Lung (tissue), 12 donors: ENCODE data around the gene CHRNA4. TPM values are rescaled to one million over a fixed set of nuclear protein-coding genes. Genes with fewer than 3 reads are reported as not detected.

Experiments used
- ATAC-seq: fragments of 200-7000 bp; cut with Tn5 transposase; one replicate; pipeline ENCODE4 v1.9.1; 2020; ENCODE audit warnings: moderate number of reproducible peaks; ENCODE audit not compliant: insufficient read depth, low FRiP score
- DNase-seq, 3 donors: peaks; one replicate each; pipeline ENCODE4 v3.0.0-alpha.2; 2013 to 2017
- H3K27ac ChIP-seq, 2 donors: one replicate each; pipeline ENCODE4 v1.5.1; 2013; ENCODE audit warnings: mild to moderate bottlenecking in 2 of 2, moderate library complexity in 2 of 2, control low read depth in 1 of 2, inconsistent platforms in 1 of 2, low read depth in 1 of 2, low read length in 1 of 2
- H3K27me3 ChIP-seq, 3 donors: one replicate each; pipeline ENCODE4 v1.5.1; 2013; ENCODE audit warnings: low read length in 2 of 3; ENCODE audit not compliant: control insufficient read depth in 3 of 3, insufficient read depth in 3 of 3
- H3K36me3 ChIP-seq, 4 donors: one replicate each; pipeline ENCODE4 v1.5.1; 2013; ENCODE audit warnings: low read length in 4 of 4, mild to moderate bottlenecking in 1 of 4, moderate library complexity in 1 of 4; ENCODE audit not compliant: control insufficient read depth in 4 of 4, insufficient read depth in 4 of 4
- H3K4me1 ChIP-seq, 5 donors: one replicate each; pipeline ENCODE4 v1.5.1; 2013; ENCODE audit warnings: low read length in 5 of 5, mild to moderate bottlenecking in 2 of 5, moderate library complexity in 1 of 5; ENCODE audit not compliant: control insufficient read depth in 5 of 5, insufficient read depth in 5 of 5
- H3K4me3 ChIP-seq: one replicate; pipeline ENCODE4 v1.5.1; 2013; ENCODE audit warnings: mild to moderate bottlenecking, control low read depth, moderate library complexity
- H3K9ac ChIP-seq, 2 donors: one replicate each; pipeline ENCODE4 v1.5.1; 2013; ENCODE audit warnings: low read length in 2 of 2, control low read depth in 1 of 2; ENCODE audit not compliant: insufficient read depth in 1 of 2
- H3K9me3 ChIP-seq, 4 donors: one replicate each; pipeline ENCODE4 v1.5.1; 2013; ENCODE audit warnings: low read length in 3 of 4, mild to moderate bottlenecking in 1 of 4, moderate library complexity in 1 of 4; ENCODE audit not compliant: control insufficient read depth in 4 of 4, insufficient read depth in 3 of 4
- WGBS, 2 donors: extraction: QIAGEN DNeasy Blood & Tissue Kit; methylation state at CpG; one replicate each; pipeline ENCODE4 v1.1.7; 2013; 5-methylcytosine and 5-hydroxymethylcytosine counted together
- polyA plus RNA-seq, 2 donors: library from polyadenylated mRNA; stranded (reverse); fragments of 200-250 nt; gene quantifications; one replicate each; pipeline ENCODE4 v1.2.1, GENCODE V29; 2013
- total RNA-seq, 2 donors: library from RNA; depleted of rRNA in 1 of 2; stranded (reverse); fragments of >200 nt in 1 of 2; gene quantifications; one replicate each; pipeline ENCODE4 v1.2.1, GENCODE V29; 2014 to 2021
- TF ChIP-seq, protein P1 (sequence below): IDR thresholded peaks from 2 replicates; pipeline ENCODE4 v1.5.1; 2012; ENCODE audit warnings: mild to moderate bottlenecking; ENCODE audit errors: control extremely low read depth, extremely low read depth
- donor health status: control.
- donor health status: control.
- donor health status: Bipolar disorder and iron deficiency.
- donor health status: healthy.
- donor health status: DM: yes; HTN: yes; CAD: no.

CHRNA4 gene
- total and polyA plus RNA-seq, 4 donors, result 0.01 to 1.1 (median 0.46) TPM

GRCh38 chr20:63298731-63299312, 62.3 kb downstream of the CHRNA4 start:
- Histone ChIP-seq H3K9me3 (peaks cover 0 to 5% (median 1%) of the 10 kb centered on the region in 4 donors), H3K4me3 (no peak overlapping the region), H3K4me1 (peaks cover 0 to 21% (median 0%) of the 10 kb centered on the region in 5 donors), H3K27ac (no peak overlapping the region), H3K27me3 (peaks cover 0 to 14% (median 0%) of the 10 kb centered on the region in 3 donors), H3K36me3 (no peaks in the 10 kb centered on the region), H3K9ac (no peak overlapping the region)
- DNase-seq (no peak), ATAC-seq (no peak)
- 87 to 93% methylated on average over 17 of the region's 17 CpGs for WGBS, 2 donors
- TF ChIP-seq, protein P1, sequence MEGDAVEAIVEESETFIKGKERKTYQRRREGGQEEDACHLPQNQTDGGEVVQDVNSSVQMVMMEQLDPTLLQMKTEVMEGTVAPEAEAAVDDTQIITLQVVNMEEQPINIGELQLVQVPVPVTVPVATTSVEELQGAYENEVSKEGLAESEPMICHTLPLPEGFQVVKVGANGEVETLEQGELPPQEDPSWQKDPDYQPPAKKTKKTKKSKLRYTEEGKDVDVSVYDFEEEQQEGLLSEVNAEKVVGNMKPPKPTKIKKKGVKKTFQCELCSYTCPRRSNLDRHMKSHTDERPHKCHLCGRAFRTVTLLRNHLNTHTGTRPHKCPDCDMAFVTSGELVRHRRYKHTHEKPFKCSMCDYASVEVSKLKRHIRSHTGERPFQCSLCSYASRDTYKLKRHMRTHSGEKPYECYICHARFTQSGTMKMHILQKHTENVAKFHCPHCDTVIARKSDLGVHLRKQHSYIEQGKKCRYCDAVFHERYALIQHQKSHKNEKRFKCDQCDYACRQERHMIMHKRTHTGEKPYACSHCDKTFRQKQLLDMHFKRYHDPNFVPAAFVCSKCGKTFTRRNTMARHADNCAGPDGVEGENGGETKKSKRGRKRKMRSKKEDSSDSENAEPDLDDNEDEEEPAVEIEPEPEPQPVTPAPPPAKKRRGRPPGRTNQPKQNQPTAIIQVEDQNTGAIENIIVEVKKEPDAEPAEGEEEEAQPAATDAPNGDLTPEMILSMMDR, result no peak

- DNase-seq (no peak), ATAC-seq (no peak)
- Histone ChIP-seq H3K27ac (no peak overlapping the region), H3K9me3 (peaks cover 0 to 5% (median 1%) of the 10 kb centered on the region in 4 donors), H3K4me3 (no peak overlapping the region), H3K4me1 (peaks cover 0 to 21% (median 0%) of the 10 kb centered on the region in 5 donors), H3K36me3 (no peaks in the 10 kb centered on the region), H3K9ac (no peak overlapping the region), H3K27me3 (peaks cover 0 to 12% (median 0%) of the 10 kb centered on the region in 3 donors)
- TF ChIP-seq, protein P1, result no peak
- 76 to 80% methylated on average over 16 of the region's 16 CpGs for WGBS, 2 donors
Measured at GRCh38 chr20:63297796-63298572, 63.2 kb downstream of the CHRNA4 start.

GRCh38 chr20:63297371-63297781, 63.8 kb downstream of the CHRNA4 start:
- Histone ChIP-seq H3K4me3 (no peak overlapping the region), H3K4me1 (peaks cover 0 to 21% (median 0%) of the 10 kb centered on the region in 5 donors), H3K36me3 (no peaks in the 10 kb centered on the region), H3K9me3 (peaks cover 0 to 5% (median 1%) of the 10 kb centered on the region in 4 donors), H3K27me3 (peaks cover 0 to 14% (median 0%) of the 10 kb centered on the region in 3 donors), H3K27ac (no peak overlapping the region), H3K9ac (no peak overlapping the region)
- TF ChIP-seq, protein P1, result no peak
- DNase-seq (peak; percentile 56 to 65 (median 62)), ATAC-seq (no peak)
- WGBS, 2 donors, result 59 to 77% methylated on average over 11 of the region's 11 CpGs
